Stomach (tissue), 9 donors: Measurements from ENCODE around the gene CPLX1. TPM values are rescaled to one million over a fixed set of nuclear protein-coding genes. Genes with fewer than 3 reads are reported as not detected.

Source experiments
- DNase-seq, 2 donors: peaks; one replicate each; pipeline versions ENCODE4 v3.0.0 to v3.0.0-alpha.2; 2013 to 2019
- H3K27ac ChIP-seq, 5 donors: fragments of 200-600 bp in 4 of 5; sonication (generic) in 4 of 5; one replicate each; pipeline ENCODE4 v1.5.1; 2013 to 2019; ENCODE audit warnings: mild to moderate bottlenecking in 1 of 5, moderate library complexity in 1 of 5
- H3K27me3 ChIP-seq, 3 donors: fragments of 200-600 bp; sonication (generic); one replicate each; pipeline ENCODE4 v1.5.1; 2017 to 2019; ENCODE audit warnings: mixed run types in 1 of 3
- H3K36me3 ChIP-seq, 4 donors: fragments of 200-600 bp; sonication (generic); 1 replicate in 3 of 4; 2 replicates in 1 of 4; pipeline ENCODE4 v1.5.1; 2016 to 2019
- H3K4me1 ChIP-seq, 4 donors: fragments of 200-600 bp; sonication (generic); one replicate each; pipeline ENCODE4 v1.5.1; 2016 to 2019
- H3K4me3 ChIP-seq, 4 donors: fragments of 200-600 bp; sonication (generic) in 3 of 4; one replicate each; pipeline ENCODE4 v1.5.1; 2016 to 2019; ENCODE audit warnings: mild to moderate bottlenecking in 1 of 4
- H3K9me3 ChIP-seq, 4 donors: fragments of 200-600 bp; sonication (generic); one replicate each; pipeline ENCODE4 v1.5.1; 2016 to 2019
- CTCF ChIP-seq, 7 experiments: fragments of 450-650 bp in 4 of 7; fragments of 200-600 bp in 3 of 7; sonication (generic) in 3 of 7; IDR thresholded peaks; one replicate each; pipeline ENCODE4 v1.5.1; 2016 to 2019; ENCODE audit warnings: antibody characterized with exemption in 7 of 7, control low read depth in 2 of 7, mild to moderate bottlenecking in 1 of 7
- EP300 ChIP-seq: sonication (generic); formaldehyde crosslinking; IDR thresholded peaks from one replicate; pipeline ENCODE4 v1.6.1; 2017; ENCODE audit warnings: antibody characterized with exemption
- POLR2A ChIP-seq, 4 donors: fragments of 450-650 bp; IDR thresholded peaks; one replicate each; pipeline ENCODE4 v1.6.1; 2016; ENCODE audit warnings: antibody characterized with exemption in 4 of 4, control low read depth in 2 of 4, mild to moderate bottlenecking in 1 of 4, moderate library complexity in 1 of 4
- POLR2AphosphoS5 ChIP-seq, 3 donors: sonication (generic); formaldehyde crosslinking; IDR thresholded peaks; one replicate each; pipeline ENCODE4 v1.6.1; 2016; ENCODE audit warnings: antibody characterized with exemption in 3 of 3
- WGBS, 5 donors: extraction: QIAGEN DNeasy Blood & Tissue Kit in 3 of 5; methylation state at CpG; one replicate each; pipeline versions ENCODE4 v1.1.5 to v1.1.7; 2013 to 2018; 5-methylcytosine and 5-hydroxymethylcytosine counted together
- intact Hi-C: fragments of 100-400 bp; cut with DNase I; formaldehyde crosslinking; loops from one replicate; pipeline ENCODE4 v1.15.1; 2023; ENCODE audit warnings: low total_unique reads
- polyA plus RNA-seq, 3 donors: library from polyadenylated mRNA; stranded (reverse); fragments of 200-250 nt; gene quantifications; one replicate each; pipeline ENCODE4 v1.2.3, GENCODE V29; 2013
- total RNA-seq, 5 donors: library from RNA; depleted of rRNA; stranded (reverse); fragments of >200 nt; gene quantifications; one replicate each; pipeline versions ENCODE4 v1.1.0 to v1.2.3, GENCODE V29; 2014 to 2016
- donor health status: healthy with polysubstance abuse.
- donor health status: Bipolar disorder and iron deficiency.
- donor health status: healthy.

Gene CPLX1
- total and polyA plus RNA-seq, 8 donors, result 0.37 to 2.9 (median 1.9) TPM; not detected in 3

- TF ChIP-seq POLR2A (IDR thresholded peaks at IDR 0.05), result no peak
- no peak for TF ChIP-seq CTCF (IDR thresholded peaks at IDR 0.05)
- TF ChIP-seq POLR2AphosphoS5 (IDR thresholded peaks at IDR 0.05), result no peak
- TF ChIP-seq EP300, result no peak
- H3K27ac ChIP-seq, result no peak overlapping the region
- H3K4me3 ChIP-seq, result no peak overlapping the region
- H3K9me3 ChIP-seq, result no peaks in the 10 kb centered on the region
- intact Hi-C loops, result no loop called here
- peaks cover 37 to 81% (median 80%) of the 10 kb centered on the region in 4 donors for H3K36me3 ChIP-seq
- DNase-seq, result no peak
- H3K4me1 ChIP-seq, result peaks cover 0 to 5% (median 1%) of the 10 kb centered on the region in 4 donors
- 80 to 87% (median 82%) methylated on average over 15 of the region's 15 CpGs for WGBS, 5 donors
- no peaks in the 10 kb centered on the region for H3K27me3 ChIP-seq
These were observed 74.3 kb downstream of the CPLX1 start for GRCh38 chr4:751676-752075.

- Histone ChIP-seq H3K27me3 (no peaks in the 10 kb centered on the region), H3K4me1 (peaks cover 0 to 5% (median 1%) of the 10 kb centered on the region in 4 donors), H3K4me3 (no peak overlapping the region), H3K36me3 (peaks cover 37 to 71% (median 70%) of the 10 kb centered on the region in 4 donors), H3K9me3 (no peaks in the 10 kb centered on the region), H3K27ac (no peak overlapping the region)
- 81 to 95% (median 92%) methylated on average over 20 of the region's 20 CpGs for WGBS, 5 donors
- DNase-seq, result no peak
- TF ChIP-seq CTCF (IDR thresholded peaks at IDR 0.05) (no peak), POLR2A (IDR thresholded peaks at IDR 0.05) (no peak), POLR2AphosphoS5 (IDR thresholded peaks at IDR 0.05) (no peak), EP300 (no peak)
- intact Hi-C loops, result no loop called here
These were observed 75.9 kb downstream of the CPLX1 start for GRCh38 chr4:749698-750666.

- Histone ChIP-seq H3K27me3 (no peaks in the 10 kb centered on the region), H3K9me3 (no peaks in the 10 kb centered on the region), H3K36me3 (peaks cover 27 to 68% (median 66%) of the 10 kb centered on the region in 4 donors), H3K27ac (no peak overlapping the region), H3K4me3 (no peak overlapping the region), H3K4me1 (peaks cover 0 to 5% (median 1%) of the 10 kb centered on the region in 4 donors)
- DNase-seq, result no peak
- TF ChIP-seq EP300 (no peak), POLR2A (IDR thresholded peaks at IDR 0.05) (no peak), POLR2AphosphoS5 (IDR thresholded peaks at IDR 0.05) (no peak), CTCF (IDR thresholded peaks at IDR 0.05) (no peak)
- 92 to 95% (median 94%) methylated on average over 19 of the region's 19 CpGs for WGBS, 5 donors
- intact Hi-C loops, result no loop called here
These were observed 77.5 kb downstream of the CPLX1 start for GRCh38 chr4:748461-748860.

GRCh38 chr4:747546-748170 lies 78.3 kb downstream of the CPLX1 start:
- intact Hi-C loops, result no loop called here
- WGBS, 5 donors, result 91 to 95% (median 92%) methylated on average over 17 to 23 of the region's 34 CpGs
- peaks cover 0 to 5% (median 1%) of the 10 kb centered on the region in 4 donors for H3K4me1 ChIP-seq
- H3K27ac ChIP-seq, result no peak overlapping the region
- H3K27me3 ChIP-seq, result no peaks in the 10 kb centered on the region
- peaks cover 19 to 65% (median 60%) of the 10 kb centered on the region in 4 donors for H3K36me3 ChIP-seq
- H3K9me3 ChIP-seq, result no peaks in the 10 kb centered on the region
- no peak overlapping the region for H3K4me3 ChIP-seq
- TF ChIP-seq POLR2AphosphoS5 (IDR thresholded peaks at IDR 0.05), result no peak
- TF ChIP-seq CTCF (IDR thresholded peaks at IDR 0.05), result no peak
- no peak for TF ChIP-seq EP300
- TF ChIP-seq POLR2A (IDR thresholded peaks at IDR 0.05), result no peak
- no peak for DNase-seq
